Suppressor macrophage treated with lipopolysaccharide for 1 hour (primary cell): ENCODE results near the gene ZNF225.
"Not testable (repeated sequence)": the region's sequence is repeated elsewhere in the genome, so short reads cannot be mapped to it uniquely, and the experiment has no call there.

Experiments used
- DNase-seq, 3 donors: peaks; one replicate each; pipeline ENCODE4 v3.0.0-alpha.2; 2020 to 2022

ZNF225 gene

DNA sequence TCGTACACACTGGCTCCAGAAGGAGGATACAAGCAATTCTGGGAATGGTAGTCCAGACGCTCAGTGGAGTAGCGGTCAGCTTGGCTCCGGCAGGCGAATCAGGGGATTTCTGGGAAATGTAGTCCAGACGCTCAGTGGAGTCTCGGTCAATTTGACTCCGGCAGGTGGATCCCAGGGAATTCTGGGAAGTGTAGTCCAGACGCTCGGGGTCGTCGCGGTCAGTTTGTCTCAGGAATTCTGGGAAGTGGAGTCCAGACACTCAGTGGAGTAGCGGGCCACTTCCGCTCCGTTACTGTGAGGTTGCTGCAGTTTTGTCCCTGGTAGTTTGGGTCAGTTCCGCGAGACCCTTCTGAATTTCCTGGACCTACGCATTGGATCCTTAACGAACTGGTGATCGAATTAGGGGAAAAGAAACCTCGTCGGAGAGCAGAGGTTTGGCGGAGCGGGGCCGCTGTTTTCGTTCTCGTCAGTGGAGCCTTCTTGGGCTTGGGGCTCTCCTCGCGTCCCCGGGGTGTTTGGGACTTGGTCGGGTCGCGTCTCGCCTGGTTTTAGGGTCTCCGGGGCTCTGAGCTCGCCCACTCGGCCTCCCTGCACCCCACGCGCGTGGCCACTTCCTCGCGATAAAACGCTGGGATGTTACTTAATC is at the start of gene ZNF225:
Gene ZNF225, plus strand, starts transcription at position 262 of the 646 bp plus-strand sequence. CDS start 2,429 bp downstream, outside the sequence.
- peak; percentile 96 to 99 (median 98) for DNase-seq

DNA sequence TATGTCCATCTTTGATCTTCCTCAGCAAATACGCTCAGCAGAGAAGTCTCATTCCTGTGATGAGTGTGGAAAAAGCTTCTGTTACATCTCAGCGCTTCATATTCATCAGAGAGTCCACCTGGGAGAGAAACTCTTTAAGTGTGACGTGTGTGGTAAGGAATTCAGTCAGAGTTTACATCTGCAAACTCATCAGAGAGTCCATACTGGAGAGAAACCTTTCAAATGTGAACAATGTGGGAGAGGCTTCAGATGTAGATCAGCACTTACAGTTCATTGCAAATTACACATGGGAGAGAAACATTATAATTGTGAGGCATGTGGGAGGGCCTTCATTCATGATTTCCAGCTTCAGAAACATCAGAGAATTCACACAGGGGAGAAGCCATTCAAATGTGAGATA is 46.9 kb upstream of the ZNF225 start:
- DNase-seq, result no peak

DNA sequence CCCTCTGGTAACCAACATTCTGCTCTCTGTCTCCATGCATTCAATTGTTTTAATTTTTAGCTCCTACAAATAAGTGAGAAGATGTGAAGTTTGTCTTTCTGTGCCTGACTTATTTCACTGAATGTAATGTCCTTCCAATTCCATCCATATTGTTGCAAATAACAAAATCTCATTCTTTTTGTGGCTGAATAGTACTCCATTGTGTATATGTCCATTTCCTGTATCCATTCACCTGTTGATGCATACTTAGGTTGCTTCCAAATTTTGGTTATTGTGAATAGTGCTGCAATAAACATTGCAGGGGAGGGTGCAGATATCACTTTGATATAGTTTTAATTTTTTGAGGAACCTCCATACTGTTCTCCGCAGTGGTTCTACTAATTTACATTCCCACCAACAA is 43.8 kb upstream of the ZNF225 start:
- no peak for DNase-seq

DNA sequence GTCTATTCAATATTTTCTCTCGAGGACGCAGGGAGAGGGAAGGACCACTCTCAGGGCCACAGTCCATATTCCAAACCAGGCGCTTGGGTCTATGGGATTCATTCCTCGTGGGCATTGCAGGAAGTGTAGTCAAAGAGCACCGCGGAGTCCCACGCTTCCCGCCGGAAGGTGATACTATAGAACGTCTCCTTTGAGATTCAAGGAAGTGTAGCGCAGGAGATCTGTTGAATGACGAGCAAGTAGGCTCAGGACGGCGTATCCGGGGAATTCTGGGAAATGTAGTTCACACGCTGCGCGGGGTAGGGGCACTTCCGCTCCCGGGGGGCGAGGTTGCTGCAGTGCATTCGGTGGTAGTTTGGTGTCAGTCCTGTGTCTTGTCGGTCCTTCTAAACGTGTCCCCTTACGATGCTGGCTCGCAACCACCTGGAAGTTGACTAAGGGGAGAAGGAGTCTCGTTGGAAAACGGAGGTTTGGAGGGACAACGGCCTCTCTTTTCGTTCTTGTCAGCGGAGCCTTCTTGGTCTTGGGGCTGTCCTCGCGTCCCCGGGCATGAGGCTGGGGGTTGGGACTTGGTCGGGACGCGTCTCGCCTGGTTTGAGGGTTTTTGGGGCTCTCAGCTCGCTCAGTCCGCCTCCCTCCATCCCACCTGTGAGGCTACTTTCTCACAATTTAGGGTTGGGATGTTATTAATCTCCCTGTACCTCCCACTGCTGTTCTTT is 41.2 kb upstream of the ZNF225 start, which contains the start of gene ZNF284:
Gene ZNF284, plus strand, starts transcription at position 336 of the 719 bp plus-strand sequence. CDS start 4,231 bp downstream, outside the sequence.
- DNase-seq, result peak; percentile 89 to 91 (median 91)

DNA sequence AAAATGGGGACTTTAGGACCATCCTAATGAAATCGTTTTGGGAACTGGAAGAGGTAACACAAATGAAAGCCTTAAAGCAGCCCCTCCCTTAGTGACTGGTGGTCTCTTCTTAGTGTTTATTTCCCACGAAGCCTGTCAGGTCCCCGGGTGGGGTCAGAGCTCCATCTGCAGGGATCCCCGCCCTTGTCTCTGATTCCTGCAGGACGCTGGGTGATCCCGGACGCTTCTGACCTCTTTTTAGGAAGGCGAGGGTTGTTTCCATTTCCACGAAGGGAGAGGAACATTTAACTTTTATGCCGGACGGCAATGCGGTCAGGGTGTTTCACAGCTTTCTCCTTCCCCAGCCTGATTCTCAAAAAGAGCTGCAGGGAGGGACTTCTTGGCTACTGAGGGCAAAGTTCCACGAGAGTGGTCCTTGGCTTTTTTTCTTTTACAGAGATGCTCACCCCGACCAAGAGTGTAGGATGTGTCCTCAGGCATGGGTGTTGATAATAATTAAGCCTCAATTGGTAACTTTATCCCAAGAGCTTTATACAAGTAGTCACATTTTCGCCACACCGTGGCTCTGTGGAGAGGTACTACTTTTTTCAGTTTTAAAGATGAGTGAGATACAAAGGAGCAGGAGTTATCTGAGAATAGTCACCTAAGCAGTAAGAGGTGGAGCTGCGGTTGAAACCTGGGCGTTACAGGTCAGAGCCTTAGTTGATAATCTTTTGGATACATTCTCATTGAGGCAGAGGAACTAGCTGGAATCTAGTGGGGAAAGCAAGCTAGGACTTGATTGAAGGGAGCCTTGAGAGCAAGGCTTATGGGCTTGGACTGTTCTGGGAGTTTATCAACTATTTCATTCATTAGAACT is 40.4 kb upstream of the ZNF225 start:
- DNase-seq, result peak in 2 of 3 donors; percentile 6 to 13

DNA sequence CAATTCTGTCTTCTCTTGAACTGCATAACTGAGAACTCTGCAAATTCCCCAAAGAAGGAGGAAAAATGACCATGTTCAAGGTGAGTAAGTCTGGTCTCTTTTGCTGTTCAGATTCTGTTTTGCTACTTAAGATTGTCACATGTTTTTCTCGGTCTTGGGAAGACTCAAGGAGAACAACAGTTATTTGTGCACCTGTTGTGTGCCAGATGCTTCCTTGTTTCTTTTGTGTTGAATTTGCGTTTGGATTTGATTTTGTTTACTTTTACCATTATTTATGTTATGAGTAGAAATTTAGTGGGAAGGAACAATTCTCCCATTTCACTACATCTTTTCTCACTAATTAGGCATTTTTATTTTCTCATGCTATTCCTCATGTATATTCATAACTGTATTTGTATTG is 36.9 kb upstream of the ZNF225 start:
- DNase-seq, result no peak

DNA sequence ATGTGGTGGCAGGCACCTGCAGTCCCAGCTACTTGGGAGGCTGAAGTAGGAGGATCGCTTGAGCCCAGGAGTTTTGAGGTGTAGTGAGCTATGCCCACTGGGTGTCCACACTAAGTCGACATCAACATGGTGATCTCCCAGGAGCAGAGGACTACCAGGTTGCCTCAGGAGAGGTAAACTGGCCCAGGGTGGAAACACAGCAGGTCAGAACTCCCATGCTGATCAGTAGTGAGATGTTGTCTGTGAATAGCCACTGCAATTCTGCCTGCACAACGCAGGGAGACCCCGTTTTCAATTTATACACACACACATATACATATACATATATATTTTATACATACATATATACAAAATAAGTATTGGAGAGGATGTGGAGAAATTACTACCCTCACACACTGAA is 21.1 kb upstream of the ZNF225 start:
- no peak for DNase-seq

DNA sequence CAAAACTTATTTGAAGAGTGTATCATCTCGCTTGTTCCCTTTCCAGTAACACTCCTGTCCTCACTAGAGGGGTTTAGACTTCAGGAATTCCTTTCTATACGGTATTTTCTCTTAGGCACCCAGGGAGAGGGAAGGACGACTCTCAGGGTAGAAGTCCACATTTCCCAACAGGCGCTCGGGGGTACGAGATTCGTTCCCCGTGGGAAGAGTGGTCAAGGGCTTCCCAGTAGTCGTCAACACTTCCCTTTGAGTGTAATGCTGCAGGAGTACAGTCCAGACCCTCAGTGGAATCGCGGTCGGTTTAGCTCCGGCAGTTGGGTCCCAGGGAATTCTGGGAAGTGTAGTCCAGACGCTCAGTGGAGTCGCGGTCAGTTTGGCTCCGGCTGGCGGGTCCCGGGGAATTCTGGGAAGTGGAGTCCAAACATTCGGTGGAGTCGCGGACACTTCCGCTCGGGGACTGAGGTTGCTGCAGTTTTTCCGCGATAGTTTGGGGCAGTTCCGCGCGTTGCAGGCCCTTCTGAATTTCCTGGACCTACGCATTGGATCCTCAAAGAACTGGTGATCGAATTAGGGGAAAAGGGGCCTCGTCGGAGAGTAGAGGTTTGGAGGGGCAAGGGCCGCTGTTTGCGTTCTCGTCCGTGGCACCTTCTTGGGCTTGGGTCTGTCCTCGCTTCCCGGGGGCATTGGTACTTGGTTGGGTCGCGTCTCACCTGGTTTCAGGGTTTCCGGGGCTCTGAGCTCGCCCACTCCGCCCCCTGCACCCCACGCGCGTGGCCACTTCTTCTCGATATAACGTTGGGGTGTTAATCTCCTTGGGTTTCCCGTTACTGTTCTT is 19.1 kb upstream of the ZNF225 start, which contains the start of gene ZNF224:
Gene ZNF224, plus strand, starts transcription at position 431 of the 835 bp plus-strand sequence. CDS start 3,513 bp downstream, outside the sequence.
- peak; percentile 94 to 95 (median 95) for DNase-seq

DNA sequence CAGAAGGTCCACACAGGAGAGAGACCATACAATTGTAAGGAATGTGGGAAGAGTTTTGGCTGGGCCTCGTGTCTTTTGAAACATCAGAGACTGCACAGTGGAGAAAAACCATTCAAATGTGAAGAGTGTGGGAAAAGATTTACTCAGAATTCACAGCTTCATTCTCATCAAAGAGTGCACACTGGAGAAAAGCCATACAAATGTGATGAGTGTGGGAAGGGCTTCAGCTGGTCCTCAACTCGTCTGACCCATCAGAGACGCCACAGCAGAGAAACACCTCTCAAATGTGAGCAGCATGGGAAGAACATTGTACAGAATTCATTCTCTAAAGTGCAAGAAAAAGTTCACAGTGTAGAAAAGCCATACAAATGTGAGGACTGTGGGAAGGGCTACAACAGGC is 5.4 kb upstream of the ZNF225 start:
- DNase-seq, result no peak

DNA sequence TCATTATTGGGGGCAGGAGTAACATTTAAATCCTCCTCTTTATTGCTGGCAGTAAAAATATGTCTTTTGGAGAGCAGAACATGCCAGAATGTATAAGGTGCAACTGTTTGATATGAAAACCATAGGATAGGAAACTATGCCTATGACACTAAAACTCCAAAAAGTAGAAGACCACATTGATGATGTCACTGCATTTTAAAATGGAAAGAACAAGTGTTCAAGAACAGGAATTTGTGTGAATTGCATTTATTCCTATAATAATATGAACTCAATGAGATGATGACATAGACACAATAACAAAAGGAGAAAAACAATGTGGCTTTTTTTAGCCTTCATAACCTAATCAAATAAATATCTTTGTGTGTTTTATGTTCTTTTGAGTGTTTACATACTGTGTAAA is 3.7 kb upstream of the ZNF225 start:
- no peak for DNase-seq

DNA sequence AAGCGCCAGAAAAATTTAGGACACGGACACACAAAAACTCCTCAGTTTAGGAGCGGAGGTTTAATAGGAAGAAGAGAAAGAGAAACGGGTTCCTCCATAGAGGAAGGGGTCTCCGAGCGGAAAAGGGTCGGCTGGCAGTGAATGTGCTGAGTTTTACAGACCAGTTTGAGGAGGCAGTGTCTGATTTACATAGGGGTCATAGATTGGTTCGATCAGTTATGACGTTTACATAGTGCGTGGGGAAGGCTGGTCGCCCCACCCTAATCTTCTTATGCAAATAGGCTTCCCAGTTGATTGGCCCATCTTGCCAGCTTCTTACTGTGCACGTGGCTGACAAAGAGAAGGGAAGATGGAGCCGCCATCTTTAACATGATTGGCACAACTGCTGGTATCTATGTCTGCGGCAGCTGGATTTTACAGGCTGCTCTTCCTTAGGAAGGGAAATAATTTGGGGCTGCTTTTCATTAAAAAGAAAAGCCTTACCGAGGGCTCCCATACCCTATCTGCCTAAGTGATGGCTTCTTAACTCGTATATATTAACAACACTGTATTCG is 1.2 kb upstream of the ZNF225 start:
- peak; percentile 21 to 56 (median 44) for DNase-seq

DNA sequence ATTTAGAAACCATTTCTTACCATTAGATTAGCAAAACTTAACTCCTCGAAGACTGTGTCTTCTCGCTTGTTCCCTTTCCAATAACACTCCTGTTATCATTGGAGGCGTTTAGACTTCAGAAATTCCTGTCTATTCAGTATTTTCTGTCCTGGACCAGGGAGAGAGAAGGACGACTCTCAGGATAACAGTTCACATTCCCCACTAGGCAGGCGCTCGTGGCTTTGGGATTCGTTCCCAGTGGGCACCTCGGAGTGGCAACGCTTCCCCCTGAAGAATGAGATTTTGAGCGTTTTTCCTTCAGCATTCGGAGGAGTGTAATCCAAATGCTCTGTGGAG is 429 bp upstream of the ZNF225 start:
- DNase-seq, result no peak

DNA sequence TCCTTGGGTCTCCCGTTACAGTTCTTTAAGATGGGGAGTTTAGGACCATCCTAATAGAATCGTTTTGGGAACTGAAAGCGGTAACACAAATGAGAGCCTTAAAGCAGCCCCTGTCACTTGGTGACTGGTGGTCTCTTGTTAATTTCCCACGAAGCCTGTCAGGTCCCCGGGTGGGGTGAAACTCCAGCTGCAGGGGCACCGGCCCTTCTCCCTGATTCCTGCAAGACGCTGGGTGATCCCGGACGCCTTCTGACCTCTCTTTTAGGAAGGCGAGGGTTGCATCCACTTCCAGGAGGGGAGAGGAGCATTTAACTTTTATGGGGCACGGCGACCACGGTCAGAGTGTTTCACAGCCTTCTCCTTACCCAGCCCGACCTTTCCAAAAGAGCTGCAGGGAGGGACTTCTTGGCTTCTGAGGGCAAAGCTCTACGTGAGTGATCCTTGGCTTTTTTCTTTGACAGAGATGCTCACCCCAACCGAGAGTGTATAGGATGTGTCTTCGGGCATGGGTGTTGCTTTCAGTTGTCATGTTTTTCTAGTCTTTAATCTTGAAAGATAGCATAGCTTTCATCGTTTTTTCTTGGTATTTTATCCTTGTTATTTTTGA is 688 bp downstream of the ZNF225 start:
- DNase-seq, result no peak

DNA sequence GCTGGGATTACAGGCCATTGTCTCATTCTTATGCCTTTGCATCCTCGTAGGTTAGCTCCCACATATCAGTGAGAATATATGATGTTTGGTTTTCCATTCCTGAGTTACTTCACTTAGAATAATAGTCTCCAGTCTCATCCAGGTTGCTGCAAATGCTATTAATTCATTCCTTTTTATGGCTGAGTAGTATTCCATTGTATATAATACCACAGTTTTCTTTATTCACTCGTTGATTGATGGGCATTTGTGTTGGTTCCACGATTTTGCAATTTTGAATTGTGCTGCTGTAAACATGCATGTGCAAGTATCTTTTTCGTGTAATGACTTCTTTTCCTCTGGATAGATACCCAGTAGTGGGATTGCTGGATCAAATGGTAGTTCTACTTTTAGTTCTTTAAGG is 8.0 kb downstream of the ZNF225 start:
- DNase-seq, result not testable (repeated sequence)

DNA sequence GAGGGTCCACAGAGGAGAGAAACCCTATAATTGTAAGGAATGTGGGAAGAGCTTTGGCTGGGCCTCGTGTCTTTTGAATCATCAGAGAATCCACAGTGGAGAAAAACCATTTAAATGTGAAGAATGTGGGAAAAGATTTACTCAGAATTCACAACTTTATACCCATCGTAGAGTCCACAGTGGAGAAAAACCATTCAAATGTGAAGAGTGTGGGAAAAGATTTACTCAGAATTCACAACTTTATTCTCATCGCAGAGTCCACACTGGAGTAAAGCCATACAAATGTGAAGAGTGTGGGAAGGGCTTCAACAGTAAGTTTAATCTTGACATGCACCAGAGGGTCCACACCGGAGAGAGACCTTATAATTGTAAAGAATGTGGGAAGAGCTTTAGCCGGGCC is 18.8 kb downstream of the ZNF225 start:
- DNase-seq, result no peak

DNA sequence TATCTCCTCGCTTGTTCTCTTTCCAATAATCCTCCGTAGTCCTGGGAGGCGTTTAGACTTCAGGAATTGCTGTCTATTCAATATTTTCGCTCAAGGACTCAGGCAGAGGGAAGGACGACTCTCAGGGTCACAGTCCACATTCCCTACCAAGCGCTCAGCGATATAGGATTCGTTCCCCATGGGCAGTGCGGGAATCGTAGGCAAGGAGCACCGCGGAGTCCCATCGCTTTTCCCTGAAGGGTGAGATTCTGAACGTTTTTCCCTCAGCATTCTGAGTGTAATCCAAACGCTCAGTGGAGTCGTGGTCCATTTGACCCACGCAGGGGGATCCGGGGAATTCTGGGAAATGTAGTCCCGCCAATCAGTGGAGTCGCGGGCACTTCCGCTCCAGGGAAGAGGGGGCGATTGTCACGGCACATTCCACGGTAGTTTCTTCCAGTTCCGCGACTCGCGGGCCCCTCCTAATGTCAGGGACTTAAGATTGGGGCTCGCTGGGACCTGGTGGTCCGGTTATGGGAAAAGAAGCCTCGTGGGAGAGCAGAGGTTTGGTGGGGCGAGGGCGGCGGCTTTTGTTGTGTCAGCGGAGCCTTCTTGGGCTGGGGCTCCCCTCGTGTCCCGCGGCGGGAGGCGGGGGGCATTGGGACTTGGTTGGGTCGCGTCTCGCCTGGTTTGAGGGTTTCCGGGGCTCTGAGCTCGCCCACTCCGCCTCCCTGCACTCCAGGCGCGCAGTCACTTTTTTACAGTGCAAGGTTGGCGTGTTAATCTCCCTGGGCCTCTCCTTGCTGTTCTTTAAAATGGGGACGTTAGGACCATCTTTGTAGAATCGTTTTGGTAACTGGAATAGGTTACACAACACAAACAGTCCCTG is 28.2 kb downstream of the ZNF225 start, which contains the start of gene ZNF234:
Gene ZNF234, plus strand, starts transcription at position 364 of the 868 bp plus-strand sequence. CDS start 3,079 bp downstream, outside the sequence.
- DNase-seq, result peak; percentile 84 to 92 (median 91)

DNA sequence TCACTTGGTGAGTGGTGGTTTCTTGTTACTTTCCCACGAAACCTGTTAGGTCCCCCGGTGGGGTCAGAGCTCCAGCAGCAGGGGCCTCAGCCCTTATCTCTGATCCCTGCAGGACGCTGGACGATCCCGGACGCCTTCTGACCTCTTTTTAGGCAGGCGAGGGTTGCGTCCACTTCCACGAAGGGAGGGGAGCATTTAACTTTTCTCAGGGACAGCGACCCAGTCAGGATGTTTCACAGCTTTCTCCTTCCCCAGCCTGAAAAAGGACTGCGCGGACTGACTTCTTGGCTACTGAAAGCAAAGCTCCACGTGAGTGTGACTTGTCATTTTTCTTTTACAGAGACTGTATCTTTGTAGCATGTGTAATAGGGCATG is 28.8 kb downstream of the ZNF225 start:
- peak; percentile 32 to 46 (median 36) for DNase-seq

DNA sequence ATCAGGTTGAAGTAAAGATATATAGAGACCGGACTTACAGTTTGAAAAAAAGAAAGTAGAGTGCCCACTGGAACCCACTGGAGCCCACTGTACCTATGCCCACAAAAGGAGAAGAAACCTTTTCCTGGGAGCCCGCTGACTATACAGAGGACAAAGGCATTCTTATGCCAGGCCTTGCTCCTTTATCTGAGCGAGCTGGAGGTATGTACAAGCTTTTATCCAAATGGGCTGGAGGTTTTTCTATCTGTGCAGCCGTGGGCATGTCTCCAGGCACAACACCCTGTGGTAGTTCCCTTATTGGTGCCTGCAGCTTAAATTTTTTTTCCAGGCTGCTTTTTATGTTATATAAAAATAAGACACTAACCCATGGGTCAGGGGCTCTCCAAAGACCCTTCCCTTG is 36.6 kb downstream of the ZNF225 start:
- no peak for DNase-seq

DNA sequence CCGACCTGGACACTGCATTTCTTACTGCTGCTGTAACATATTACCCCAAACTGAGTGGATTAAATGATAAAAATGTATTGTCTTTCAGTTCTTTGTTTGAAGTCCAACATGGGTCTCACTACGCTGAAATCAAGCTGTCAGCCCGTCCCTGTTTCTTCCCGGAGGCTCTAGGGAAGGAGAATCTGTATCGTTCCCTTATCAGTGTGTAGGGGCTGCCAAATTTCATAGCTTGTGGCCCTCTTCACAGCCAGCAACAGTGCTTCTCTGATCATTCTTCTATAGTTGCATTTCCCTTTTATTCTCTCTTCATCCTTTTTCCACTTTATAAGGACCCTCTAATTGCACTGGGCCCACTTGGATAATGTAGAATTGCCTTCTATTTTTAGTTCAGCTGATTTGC is 38.3 kb downstream of the ZNF225 start:
- DNase-seq, result no peak

DNA sequence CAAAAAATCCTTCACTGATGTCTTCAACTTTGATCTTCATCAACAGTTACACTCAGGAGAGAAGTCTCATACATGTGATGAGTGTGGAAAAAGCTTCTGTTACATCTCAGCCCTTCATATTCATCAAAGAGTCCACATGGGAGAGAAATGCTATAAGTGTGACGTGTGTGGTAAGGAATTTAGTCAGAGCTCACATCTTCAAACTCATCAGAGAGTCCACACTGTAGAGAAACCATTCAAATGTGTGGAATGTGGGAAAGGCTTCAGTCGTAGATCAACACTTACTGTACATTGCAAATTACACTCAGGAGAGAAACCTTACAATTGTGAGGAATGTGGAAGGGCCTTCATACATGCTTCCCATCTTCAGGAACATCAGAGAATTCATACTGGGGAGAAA is 43.3 kb downstream of the ZNF225 start:
- no peak for DNase-seq

DNA sequence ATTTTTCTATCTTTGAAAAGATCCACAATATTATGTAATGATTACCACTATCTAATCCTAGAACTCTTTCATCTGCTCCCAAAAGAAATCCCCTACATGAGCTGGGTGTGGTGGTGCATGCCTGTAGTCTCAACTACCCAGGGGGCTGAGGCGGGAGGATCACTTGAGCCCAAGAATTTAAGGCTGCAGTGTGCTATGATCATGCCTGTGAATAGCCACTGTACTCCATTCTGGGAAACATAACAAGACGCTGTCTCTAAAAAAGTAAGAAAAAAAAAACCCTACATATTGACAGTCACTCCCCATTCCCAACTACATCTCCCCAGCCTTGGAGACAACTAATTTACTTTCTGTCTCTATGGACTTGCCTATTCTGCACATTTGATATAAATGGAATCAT is 50.6 kb downstream of the ZNF225 start:
- no peak for DNase-seq
